SU-DHL-6 (cell line): Measurements from ENCODE around the gene CCDC86.

ENCODE experiments used
- CTCF ChIP-seq: fragments of 200-600 bp; sonication (generic); IDR thresholded peaks from one replicate; pipeline ENCODE4 v1.5.1; 2017; ENCODE audit warnings: antibody characterized with exemption, mild to moderate bottlenecking, low read length, moderate library complexity; ENCODE audit not compliant: insufficient read depth, poor library complexity, severe bottlenecking
- EZH2phosphoT487 ChIP-seq: fragments of 200-600 bp; sonication (generic), shearing (Covaris generic); conservative IDR thresholded peaks from 2 replicates; pipeline ENCODE4 v1.6.1; 2018; ENCODE audit warnings: mild to moderate bottlenecking, antibody characterized with exemption, low read length, moderate library complexity, mixed read lengths

GRCh38 chr11:60880643-60881282 is 38.9 kb downstream of the CCDC86 start:
- TF ChIP-seq CTCF (no peak), EZH2phosphoT487 (no peak)
